CD4-positive, alpha-beta T cell treated with Interleukin-17A for 4 hours (primary cell): ENCODE measurements around the gene PLK2.

ENCODE experiments used
- DNase-seq: peaks from one replicate; pipeline ENCODE4 v3.0.0-alpha.2; 2020; ENCODE audit warnings: mixed read lengths

Gene PLK2

DNA sequence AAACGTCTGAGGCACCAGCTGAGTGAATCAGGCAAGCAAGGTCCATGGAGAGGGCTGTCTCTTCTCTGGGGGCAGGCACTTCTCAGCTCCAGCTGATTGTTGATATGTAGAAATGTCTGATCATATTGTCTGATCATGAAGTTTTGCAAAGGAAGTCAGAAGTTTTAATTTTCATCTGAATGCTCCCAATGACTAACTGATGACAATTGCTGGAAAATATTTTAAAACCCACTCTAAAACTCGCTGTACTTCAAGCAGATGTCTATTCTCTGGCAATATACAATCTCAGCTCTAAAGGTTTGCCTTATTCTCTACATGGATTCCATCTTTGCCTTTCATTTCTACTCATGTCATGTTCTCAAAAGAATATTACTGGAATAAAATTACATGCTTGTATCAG lies 12.7 kb downstream of the PLK2 start:
- DNase-seq: no peak

DNA sequence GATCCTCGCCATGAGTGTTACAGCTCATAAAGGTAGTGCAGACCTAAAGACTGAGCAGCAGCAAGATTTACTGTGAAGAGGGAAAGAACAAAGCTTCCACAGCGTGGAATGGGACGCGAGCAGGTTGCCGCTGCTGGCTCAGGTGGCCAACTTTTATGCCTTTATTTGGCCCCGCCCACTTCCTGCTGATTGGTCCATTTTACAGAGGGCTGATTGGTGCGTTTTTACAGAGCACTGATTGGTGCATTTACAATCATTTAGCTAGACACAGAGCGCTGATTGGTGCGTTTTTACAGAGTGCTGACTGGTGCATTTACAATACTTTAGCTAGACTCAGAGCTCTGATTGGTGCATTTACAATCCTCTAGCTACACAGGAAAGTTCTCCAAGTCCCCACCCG lies 13.9 kb downstream of the PLK2 start:
- no peak for DNase-seq

DNA sequence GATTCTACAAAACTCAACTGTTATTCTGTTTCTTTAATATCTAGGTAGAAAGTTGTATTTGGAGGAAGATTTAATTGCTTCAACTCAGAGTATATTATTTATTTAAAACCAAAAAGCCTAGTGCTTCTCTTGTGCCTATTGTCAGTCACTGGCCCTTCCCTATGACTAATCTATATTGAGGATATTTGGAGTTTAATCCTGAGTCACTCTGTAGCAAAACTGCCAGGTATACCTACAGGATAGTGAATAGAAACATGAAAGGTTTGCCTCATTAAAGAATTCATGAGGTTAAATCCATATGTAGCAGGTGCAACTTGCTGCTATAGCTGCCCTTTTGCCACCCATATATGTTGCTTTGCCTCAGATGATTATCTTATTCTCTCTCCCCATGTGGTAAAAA lies 15.1 kb downstream of the PLK2 start:
- no peak for DNase-seq

DNA sequence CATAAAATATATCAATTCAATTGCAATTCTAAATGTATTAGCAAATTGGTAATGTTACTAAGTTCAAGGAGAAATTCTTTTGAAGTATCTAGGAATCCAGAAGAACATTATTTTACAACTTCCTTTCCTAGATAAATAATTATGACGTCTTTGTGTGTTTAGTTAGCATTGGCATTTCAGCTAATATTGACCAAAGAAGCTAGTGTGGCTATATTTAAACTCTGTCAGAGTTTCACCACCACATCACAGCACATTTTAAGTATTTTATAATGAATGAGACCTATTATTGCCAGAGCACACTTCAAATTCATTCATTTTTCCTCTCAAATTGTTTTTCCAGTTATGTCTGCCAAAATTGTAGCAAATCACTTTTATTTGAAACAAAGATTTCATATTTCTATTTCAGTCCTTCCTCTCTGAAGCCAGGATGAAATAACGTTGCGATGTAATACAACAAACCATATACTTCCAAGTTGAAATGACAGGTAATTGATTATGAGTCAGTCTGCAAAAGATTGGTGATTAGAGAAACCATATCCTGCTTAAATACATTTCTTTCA lies 18.9 kb downstream of the PLK2 start:
- no peak for DNase-seq

DNA sequence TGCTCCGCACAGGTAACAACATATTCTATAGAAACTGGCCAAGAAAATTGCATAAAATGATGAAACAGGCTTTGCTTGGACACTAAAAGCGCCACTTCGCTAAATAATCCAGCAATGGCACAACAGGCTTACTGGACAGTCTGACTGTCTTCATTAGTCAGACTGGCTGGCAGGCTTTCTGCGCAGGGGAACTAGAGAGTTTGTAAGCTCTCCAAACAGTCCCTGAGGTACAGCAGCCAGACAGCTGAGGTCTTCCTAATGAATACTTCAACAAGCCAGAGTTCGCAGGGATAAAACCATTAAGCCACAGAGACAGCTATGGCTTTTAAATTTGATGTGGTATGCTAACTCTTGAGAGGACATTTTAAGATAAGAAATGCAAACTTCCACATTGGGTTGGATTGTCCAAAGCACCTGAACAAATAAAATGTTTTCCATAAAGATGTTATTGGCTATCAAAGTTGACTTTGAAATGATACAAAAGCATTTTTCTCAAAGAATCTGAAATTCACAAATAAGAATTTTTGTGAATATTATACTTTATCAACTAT lies 20.7 kb downstream of the PLK2 start:
- DNase-seq: no peak

DNA sequence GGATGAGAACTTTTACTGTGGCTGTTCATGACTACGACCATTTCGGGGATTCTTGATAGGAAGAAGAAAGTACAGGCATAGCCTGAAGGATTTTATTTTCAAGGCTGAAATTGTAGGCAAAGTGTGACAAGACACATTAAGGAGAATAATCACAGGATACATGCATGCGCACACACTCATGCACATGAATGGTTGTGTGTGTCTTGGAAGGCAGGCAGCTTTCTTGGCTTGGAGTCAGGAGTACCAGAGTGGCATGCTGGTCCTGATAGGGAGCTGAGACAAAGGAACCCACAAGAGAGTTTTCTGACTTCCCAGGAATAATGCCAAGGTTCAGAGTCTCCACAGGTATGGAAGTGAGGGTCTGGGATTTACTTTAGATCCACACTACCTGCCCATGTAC lies 22.2 kb downstream of the PLK2 start:
- no peak for DNase-seq

DNA sequence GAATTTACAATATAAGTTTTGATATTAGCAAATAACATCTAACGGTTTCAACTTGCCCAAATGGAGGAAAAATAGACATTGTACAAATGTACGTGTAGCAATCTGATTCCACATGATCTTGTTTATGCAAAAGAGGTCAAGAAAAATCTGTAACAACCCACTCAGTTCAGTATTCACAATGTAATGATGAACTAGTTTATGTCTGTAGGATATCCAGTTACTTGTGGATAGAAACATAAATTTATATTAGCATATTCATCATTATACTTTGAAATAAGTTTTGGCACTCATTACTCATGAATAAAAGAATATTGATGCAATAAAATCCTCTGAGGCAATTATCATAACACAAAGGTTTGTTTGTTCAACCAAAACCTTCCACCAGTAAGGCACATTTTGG lies 28.1 kb downstream of the PLK2 start:
- no peak for DNase-seq

DNA sequence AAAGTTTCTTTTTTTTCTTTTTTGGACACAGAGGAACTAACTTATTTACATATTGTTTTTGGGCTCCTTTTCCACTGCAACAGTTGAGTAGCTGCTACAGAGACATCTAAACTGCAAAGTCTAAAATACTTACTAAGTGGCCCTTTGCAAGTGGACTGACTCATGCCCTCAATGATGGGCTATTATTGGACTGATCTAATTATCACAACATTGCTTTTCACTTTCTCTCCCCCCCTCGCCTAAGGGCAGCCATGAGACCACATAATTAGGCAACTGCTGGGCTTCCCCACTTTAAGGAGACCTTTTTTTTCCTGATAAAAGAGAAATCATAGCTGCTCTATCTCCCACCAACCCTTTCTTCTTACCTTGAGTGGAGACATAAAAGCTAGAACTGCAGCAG lies 47.0 kb downstream of the PLK2 start:
- DNase-seq: no peak

DNA sequence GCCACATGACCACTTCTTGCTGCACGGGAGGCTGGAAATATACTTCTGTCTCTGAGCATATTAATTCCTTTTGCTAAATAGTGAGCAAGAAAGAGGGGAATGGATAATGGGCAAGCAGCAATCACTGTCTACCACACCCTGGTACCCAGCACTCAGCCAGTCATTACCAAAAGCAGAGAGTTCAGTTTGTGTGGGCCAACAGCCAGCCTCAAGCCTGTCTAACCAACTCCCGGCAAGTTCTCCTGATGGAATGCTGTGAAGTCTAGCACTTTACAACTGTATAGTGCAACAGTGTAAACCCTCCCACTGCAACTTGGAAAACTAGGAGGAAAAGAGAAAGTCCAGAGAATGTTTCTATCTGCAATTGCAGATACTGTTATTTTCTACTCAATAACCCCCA lies 47.8 kb downstream of the PLK2 start:
- DNase-seq: no peak

DNA sequence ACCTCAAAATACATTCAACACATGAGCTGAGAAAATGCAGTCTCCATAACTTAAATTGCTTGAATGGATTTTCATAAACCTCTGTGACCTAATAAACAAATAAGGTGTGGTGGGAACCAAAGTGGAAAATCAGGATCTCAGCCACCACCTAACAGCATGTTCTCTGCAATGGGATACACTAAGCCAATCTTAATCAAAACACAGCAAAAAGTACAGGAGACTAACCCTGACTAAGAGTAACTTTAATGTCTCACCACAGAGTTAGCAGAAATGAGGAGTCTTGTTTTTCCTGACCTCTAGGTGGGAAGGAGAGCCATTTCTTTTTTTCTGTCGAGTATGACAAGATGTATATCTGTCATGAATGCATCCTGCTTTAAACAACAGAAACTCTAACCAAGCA lies 48.5 kb downstream of the PLK2 start:
- DNase-seq: no peak

DNA sequence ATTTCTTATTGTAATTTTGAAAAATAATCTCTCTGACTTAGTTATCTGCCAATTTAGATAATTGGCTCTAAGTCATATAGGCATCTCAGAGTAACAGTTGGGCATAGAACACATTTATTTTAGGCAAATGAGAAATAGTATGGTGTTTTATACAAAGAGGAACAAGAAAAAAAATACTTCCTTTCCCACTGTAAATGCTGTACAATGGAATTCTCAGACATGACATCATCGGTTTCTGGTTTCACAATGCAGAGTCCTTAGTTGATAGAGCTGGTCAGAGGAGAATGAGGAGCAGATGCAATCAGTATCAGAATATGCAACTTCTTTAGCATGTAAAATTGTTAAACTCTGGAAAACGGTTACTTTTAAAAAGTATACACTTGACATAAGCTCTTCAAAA lies 49.4 kb downstream of the PLK2 start:
- DNase-seq: no peak

DNA sequence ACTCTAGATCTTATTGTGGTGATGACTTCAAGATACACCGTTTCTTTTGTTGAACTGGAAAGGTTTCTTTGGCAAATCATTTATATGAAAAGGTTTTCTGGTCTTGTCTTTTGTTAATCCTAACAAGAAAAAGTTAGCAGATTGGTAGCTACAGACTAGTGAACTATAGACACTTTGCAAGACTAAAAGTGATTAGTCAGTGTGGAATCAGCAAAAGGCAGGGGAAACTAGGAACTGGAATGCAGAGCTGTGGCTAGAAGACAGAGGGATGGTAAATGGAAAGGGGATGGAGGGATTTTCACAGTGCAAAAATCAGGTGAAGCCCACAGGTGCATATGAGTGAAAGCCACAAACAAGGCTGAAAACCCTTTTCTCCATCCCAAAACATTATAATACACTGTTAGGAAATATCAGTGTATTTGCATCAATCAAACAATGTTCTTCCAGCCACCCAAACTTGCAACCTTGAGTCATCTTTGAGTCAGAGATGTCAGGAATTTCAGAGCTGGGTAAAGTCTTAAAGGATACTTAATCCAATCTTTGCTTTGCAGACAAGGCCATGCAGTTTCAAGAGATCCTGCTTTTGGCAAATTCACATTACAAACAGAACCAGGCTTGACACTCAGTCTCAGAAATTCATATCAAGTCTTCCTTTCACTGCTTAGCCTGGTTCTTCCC lies 52.7 kb downstream of the PLK2 start:
- no peak for DNase-seq

DNA sequence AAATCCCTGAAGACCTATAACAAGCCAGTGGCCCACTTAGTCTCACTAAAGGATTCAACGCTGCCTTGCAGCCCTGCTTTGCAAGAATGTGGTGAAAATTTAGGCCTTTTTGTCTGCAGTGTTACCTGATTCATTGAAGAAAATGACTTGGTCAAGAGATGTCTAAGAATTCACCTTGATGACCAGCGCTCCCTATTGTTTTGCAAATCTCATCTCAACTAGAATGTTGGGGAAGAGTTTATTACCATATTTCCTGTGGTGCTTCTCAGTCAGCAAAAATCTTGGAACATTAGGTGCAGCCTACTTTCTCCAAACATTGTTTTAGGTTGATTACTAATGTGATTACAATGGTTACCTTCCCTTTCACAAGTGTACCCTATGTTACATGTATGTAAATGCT lies 53.5 kb downstream of the PLK2 start:
- no peak for DNase-seq

DNA sequence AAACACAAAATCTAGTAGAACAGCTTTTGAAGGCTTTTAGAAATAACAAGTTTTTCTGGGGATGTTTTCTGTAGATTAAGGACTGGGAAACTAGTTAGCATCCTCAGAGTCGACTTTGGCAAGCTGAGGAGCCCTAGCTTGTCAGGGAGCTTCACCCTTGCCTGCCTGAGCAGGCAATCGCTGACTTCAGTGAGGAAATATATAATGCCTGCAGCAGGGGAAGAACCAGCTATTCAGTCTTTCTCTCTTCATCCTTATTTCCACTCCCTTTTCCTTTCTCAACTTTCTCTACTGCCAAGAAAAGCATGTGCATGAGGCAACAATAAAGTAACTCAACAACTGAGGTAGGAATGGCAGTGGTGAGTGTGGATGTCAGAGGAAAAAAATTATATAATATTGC lies 54.7 kb downstream of the PLK2 start:
- no peak for DNase-seq

DNA sequence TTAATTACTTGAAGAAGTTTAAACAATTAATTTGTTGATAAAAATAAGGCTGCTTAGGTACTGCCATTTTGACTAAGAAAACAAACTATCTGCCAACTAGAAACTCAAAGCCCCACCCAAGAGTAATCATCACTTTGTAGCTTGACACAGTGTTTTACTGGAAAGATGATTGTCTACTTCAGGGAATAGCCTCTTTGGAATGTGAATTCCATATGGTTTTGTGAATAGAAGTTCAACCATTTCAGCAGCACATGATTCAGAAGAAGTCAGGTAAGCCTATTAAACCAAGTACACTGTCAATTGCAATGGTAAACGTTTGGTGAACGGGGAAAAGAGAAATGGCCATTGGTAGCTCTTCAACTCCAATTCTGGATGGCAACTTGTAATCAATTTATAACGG lies 55.2 kb downstream of the PLK2 start:
- no peak for DNase-seq
